Mammary epithelial cell (primary cell): ENCODE results near the gene KANSL2.
"Not testable (repeated sequence)": the region's sequence is repeated elsewhere in the genome, so short reads cannot be mapped to it uniquely, and the experiment has no call there.

ENCODE experiments used
- CTCF ChIP-seq, 2 donors: IDR thresholded peaks in 1 of 2; conservative IDR thresholded peaks in 1 of 2; 2 replicates each; pipeline ENCODE4 v1.5.1; 2011 to 2012; ENCODE audit warnings: inconsistent platforms in 2 of 2, low read length in 2 of 2, mild to moderate bottlenecking in 2 of 2, control low read depth in 1 of 2, low read depth in 1 of 2; ENCODE audit not compliant: insufficient read depth in 1 of 2; ENCODE audit errors: extremely low read depth in 1 of 2
- EZH2 ChIP-seq: IDR thresholded peaks from 2 replicates; pipeline ENCODE4 v1.6.1; 2012; ENCODE audit warnings: low read length, inconsistent platforms, borderline replicate concordance

GRCh38 chr12:48622997-48623396 lies 59.0 kb downstream of the KANSL2 start:
- TF ChIP-seq CTCF (conservative IDR thresholded peaks at IDR 0.05 in 1 of 2, IDR thresholded peaks at IDR 0.05 in 1 of 2; ENCODE audit: extremely low read depth in 1 of 2, insufficient read depth in 1 of 2, low read depth in 1 of 2, low read length in 2 of 2); EZH2: not testable (repeated sequence)
